ENCODE measurements around the gene CTDSPL.

Gene CTDSPL

DNA sequence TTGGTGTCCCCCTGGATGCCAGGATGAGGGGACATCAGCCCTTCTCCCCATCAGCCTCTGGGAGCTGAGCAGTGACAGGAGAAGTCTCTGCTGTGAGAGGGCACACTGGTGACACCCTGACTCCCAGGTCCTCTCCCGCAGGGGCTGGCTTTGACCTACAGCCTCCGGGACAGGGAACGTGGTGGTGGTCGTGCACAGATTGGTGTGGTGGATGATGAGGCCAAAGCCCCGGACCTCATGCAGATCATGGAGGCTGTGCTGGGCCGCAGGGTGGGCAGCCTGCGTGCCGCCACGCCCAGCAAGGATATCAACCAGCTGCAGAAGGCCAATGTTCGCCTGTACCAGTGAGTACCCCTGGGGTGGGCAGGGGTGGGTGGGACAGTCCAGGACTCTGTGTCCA, 135.7 kb downstream of the CTDSPL start:
- in situ Hi-C loops (cut with HindIII; ENCODE audit: low sequenced_read_pairs) = no loop called here
- no peak overlapping the region for H3K4me3 ChIP-seq (ENCODE audit: low read depth, low read length)
- DNase-seq (ENCODE audit: low read depth, low spot score) = no peak
- TF ChIP-seq, protein P1, sequence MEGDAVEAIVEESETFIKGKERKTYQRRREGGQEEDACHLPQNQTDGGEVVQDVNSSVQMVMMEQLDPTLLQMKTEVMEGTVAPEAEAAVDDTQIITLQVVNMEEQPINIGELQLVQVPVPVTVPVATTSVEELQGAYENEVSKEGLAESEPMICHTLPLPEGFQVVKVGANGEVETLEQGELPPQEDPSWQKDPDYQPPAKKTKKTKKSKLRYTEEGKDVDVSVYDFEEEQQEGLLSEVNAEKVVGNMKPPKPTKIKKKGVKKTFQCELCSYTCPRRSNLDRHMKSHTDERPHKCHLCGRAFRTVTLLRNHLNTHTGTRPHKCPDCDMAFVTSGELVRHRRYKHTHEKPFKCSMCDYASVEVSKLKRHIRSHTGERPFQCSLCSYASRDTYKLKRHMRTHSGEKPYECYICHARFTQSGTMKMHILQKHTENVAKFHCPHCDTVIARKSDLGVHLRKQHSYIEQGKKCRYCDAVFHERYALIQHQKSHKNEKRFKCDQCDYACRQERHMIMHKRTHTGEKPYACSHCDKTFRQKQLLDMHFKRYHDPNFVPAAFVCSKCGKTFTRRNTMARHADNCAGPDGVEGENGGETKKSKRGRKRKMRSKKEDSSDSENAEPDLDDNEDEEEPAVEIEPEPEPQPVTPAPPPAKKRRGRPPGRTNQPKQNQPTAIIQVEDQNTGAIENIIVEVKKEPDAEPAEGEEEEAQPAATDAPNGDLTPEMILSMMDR (IDR thresholded peaks at IDR 0.05; ENCODE audit: low read depth, low read length) = no peak

DNA sequence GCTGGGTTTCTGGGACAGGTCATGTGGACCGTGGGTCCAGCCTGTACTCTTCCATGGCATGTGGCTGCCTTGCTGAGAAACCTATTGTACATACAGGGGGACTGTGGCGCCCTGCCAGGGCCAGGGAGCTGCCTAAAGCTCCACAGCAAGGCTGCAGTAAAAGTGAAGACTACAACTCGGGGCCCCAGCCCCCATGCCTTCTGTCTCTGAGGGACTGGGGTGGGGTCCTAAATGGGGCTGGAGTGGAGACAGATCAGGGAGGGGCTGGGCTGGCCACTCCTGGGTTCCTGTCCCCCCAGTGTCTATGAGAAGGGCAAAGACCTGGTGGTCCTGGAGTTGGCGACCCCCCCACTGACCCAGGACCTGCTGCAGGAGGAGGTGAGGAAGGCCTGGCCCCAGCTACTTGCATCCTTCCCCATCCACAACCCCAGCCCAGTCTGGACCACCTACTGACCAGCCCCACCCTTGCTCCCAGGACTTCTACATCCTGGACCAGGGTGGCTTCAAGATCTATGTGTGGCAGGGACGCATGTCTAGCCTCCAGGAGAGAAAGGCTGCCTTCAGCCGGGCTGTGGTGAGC, 136.2 kb downstream of the CTDSPL start:
- TF ChIP-seq, protein P1 (IDR thresholded peaks at IDR 0.05; ENCODE audit: low read depth, low read length) = no peak
- in situ Hi-C loops (cut with HindIII; ENCODE audit: low sequenced_read_pairs) = no loop called here
- no peak overlapping the region for H3K4me3 ChIP-seq (ENCODE audit: low read depth, low read length)
- DNase-seq (ENCODE audit: low read depth, low spot score) = no peak

DNA sequence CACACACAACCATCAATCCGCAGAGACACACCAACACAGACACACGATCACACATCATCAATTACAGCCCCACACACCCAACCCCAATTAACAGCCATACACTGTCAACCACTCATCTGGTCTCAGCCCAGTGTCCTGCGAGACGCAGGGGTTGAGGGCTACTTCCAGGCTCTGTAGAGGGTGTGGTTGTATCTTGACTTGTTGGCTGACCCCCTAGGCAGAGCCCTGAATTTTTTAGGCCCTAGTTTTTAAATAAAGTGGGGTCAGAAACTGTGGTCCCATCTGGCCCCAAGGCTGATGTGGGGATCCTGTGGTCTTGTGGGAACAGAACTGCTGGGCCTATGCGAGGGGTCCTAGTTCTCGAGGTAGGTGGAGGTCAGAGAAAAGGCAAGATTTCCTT, 138.2 kb downstream of the CTDSPL start:
- in situ Hi-C loops (cut with HindIII; ENCODE audit: low sequenced_read_pairs) = no loop called here
- no peak overlapping the region for H3K4me3 ChIP-seq (ENCODE audit: low read depth, low read length)
- TF ChIP-seq, protein P1 (IDR thresholded peaks at IDR 0.05; ENCODE audit: low read depth, low read length) = no peak
- DNase-seq (ENCODE audit: low read depth, low spot score) = no peak

DNA sequence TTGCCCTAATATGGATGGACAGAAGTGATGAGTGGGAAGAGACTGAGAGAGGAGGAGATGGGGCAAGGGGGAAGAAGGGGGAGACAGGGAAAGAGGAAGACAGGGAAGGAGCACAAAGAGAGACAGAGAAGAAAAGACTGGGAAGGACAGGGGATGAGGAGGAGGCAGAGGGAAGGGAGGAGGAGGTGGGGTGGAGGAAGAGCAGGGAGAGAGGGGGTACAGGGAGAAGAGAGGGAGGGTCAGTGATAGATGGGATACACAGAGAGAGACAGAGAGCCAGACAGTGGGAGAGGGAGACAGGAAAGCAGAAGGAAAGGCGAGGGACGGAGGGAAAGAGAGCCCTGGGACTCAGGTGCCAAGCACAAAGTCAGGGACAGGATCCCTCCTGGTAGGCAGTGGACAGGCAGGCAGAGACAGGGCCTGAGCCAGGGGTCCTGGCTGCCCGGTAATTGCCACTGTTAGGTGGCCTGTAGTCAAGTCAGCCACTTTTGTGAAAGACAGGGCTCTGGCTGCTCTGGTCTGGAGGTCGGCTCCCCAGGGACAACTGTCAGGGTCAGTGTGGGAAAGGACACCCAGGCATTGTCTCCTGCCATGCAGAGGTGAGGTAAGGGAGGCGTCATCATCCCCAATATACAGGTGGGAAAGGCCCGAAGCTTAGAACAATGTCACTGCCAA, 138.7 kb downstream of the CTDSPL start:
- no peak for DNase-seq (ENCODE audit: low read depth, low spot score)
- in situ Hi-C loops (cut with HindIII; ENCODE audit: low sequenced_read_pairs) = no loop called here
- TF ChIP-seq, protein P1 (IDR thresholded peaks at IDR 0.05; ENCODE audit: low read depth, low read length) = no peak
- no peak overlapping the region for H3K4me3 ChIP-seq (ENCODE audit: low read depth, low read length)

DNA sequence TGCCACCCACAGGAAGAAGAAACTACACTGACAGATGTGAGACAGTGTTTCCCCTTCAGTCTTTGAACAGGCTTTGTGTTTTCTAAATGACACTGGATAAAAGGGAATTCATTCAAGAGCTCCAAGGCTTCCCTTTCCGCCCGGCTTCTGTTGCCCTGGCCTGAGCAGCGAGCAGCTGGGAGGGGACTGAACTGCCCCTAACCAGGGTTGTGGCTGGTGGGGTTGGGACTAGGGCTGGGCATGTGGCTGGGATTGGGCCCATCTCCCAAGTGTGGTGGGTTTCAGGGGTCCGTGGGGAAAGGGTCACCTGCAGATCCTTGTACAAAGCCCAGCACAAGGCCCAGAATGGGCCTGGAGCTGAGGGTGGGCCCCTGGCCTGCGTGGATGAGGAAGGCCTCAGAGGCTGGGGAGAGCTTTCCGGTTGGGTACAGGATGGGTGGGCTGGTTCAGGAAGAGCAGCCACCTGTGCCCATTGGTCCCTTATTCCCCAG, 139.3 kb downstream of the CTDSPL start:
- no peak for DNase-seq (ENCODE audit: low read depth, low spot score)
- in situ Hi-C loops (cut with HindIII; ENCODE audit: low sequenced_read_pairs) = no loop called here
- no peak overlapping the region for H3K4me3 ChIP-seq (ENCODE audit: low read depth, low read length)
- TF ChIP-seq, protein P1 (IDR thresholded peaks at IDR 0.05; ENCODE audit: low read depth, low read length) = no peak

DNA sequence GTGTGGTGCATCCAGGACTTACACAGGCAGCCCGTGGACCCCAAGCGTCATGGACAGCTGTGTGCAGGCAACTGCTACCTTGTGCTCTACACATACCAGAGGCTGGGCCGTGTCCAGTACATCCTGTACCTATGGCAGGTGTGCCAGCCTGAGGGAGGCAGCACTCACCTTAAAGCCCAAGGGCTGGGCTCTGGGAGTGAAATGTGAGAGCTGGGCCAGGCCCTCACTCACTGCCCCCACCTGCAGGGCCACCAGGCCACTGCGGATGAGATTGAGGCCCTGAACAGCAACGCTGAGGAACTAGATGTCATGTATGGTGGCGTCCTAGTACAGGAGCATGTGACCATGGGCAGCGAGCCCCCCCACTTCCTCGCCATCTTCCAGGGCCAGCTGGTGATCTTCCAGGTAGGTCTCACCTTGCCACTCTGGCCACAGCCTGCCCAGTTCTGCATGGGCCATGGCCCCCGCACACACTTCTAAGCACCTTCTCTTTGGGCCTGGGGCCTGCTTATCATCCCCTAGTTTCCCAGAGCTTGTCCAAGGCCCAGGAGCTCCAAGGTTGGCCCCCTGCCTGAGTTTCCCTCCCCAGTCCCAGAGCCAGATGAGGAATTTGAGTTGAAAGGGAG, 139.9 kb downstream of the CTDSPL start:
- in situ Hi-C loops (cut with HindIII; ENCODE audit: low sequenced_read_pairs) = no loop called here
- no peak overlapping the region for H3K4me3 ChIP-seq (ENCODE audit: low read depth, low read length)
- TF ChIP-seq, protein P1 (IDR thresholded peaks at IDR 0.05; ENCODE audit: low read depth, low read length) = peak; percentile 26
- no peak for DNase-seq (ENCODE audit: low read depth, low spot score)
